Panc1 (cell line): ENCODE results near the gene RPL36AL. TPM values are rescaled to one million over a fixed set of nuclear protein-coding genes. Genes with fewer than 3 reads are reported as not detected.

ENCODE experiments used
- ATAC-seq: fragments of 200-7000 bp; cut with Tn5 transposase; 2 replicates; pipeline ENCODE4 v1.9.1; 2020; ENCODE audit warnings: mild to moderate bottlenecking, moderate library complexity
- BruUV-seq: library from RNA; stranded (reverse); fragments of 400-500 nt; replicated peaks from 2 replicates; lab custom pipeline; 2021; lab: Mats Ljungman, UMichigan
- CTCF ChIA-PET: fragments of 300-600 bp; sonication (Branson Sonifier 250); formaldehyde crosslinking; loops from one replicate; lab custom pipeline; 2022; ENCODE audit warnings: antibody characterized with exemption; lab: Charles Lee
- POLR2A ChIA-PET: fragments of 300-600 bp; sonication (Branson Sonifier 250); formaldehyde crosslinking; loops from one replicate; lab custom pipeline; 2022; ENCODE audit warnings: antibody characterized with exemption; lab: Charles Lee
- DNase-seq: peaks from one replicate; pipeline ENCODE4 v3.0.0-alpha.2; 2010; ENCODE audit warnings: low read depth, low spot score
- H3K27ac ChIP-seq: 2 replicates; pipeline ENCODE4 v1.5.1; 2011; ENCODE audit warnings: mild to moderate bottlenecking, low read length, inconsistent platforms
- H3K27me3 ChIP-seq: fragments of 200-500 bp; sonication (Bioruptor generic); 2 replicates; pipeline ENCODE4 v1.6.0; 2014; ENCODE audit warnings: low read length, inconsistent platforms; ENCODE audit not compliant: control insufficient read depth, insufficient read depth
- H3K36me3 ChIP-seq: fragments of 200-500 bp; sonication (Bioruptor generic); 2 replicates; pipeline ENCODE4 v1.5.1; 2014; ENCODE audit warnings: inconsistent platforms, mild to moderate bottlenecking, low read length, moderate library complexity; ENCODE audit not compliant: control insufficient read depth, insufficient read depth
- H3K4me1 ChIP-seq: 2 replicates; pipeline ENCODE4 v1.5.1; 2011; ENCODE audit warnings: inconsistent platforms, mild to moderate bottlenecking, low read length, moderate library complexity; ENCODE audit not compliant: control insufficient read depth, insufficient read depth
- H3K4me3 ChIP-seq, 2 experiments: 2 replicates each; pipeline ENCODE4 v1.5.1; 2011 to 2012; ENCODE audit warnings: low read depth in 2 of 2, low read length in 2 of 2, mild to moderate bottlenecking in 2 of 2, inconsistent platforms in 1 of 2, moderate library complexity in 1 of 2
- H3K9me3 ChIP-seq: fragments of 200-500 bp; sonication (Bioruptor generic); 2 replicates; pipeline ENCODE4 v1.5.1; 2014; ENCODE audit warnings: low read depth, mild to moderate bottlenecking, inconsistent platforms, low read length, moderate library complexity; ENCODE audit not compliant: control insufficient read depth, insufficient read depth
- CTCF ChIP-seq: fragments of 450-650 bp; IDR thresholded peaks from 2 replicates; pipeline ENCODE4 v1.5.1; 2017; ENCODE audit warnings: mild to moderate bottlenecking
- POLR2AphosphoS5 ChIP-seq: IDR thresholded peaks from 2 replicates; pipeline ENCODE4 v1.6.1; 2012; ENCODE audit warnings: mild to moderate bottlenecking, low read depth, low read length, moderate library complexity
- REST ChIP-seq, 2 experiments: IDR thresholded peaks; 2 replicates each; pipeline ENCODE4 v1.6.1; 2011 to 2012; ENCODE audit warnings: low read depth in 2 of 2, control low read depth in 1 of 2, low read length in 1 of 2, mild to moderate bottlenecking in 1 of 2, moderate library complexity in 1 of 2; ENCODE audit not compliant: insufficient read depth in 1 of 2
- SIN3A ChIP-seq: IDR thresholded peaks from 2 replicates; pipeline ENCODE4 v1.6.1; 2012; ENCODE audit warnings: low read depth, mild to moderate bottlenecking, low read length, moderate library complexity, borderline replicate concordance; ENCODE audit not compliant: insufficient read depth
- TCF7L2 ChIP-seq: IDR thresholded peaks from 2 replicates; pipeline ENCODE4 v1.6.1; 2011; ENCODE audit warnings: mild to moderate bottlenecking, low read depth, low read length, inconsistent platforms
- in situ Hi-C: cut with HindIII; loops from 2 replicates; pipeline ENCODE4 v1.10.0; 2016; ENCODE audit warnings: low sequenced_read_pairs, low pct_unique_long_range_greater_than_20kb
- intact Hi-C: fragments of 100-400 bp; cut with micrococcal nuclease; formaldehyde crosslinking; loops from one replicate; pipeline ENCODE4 v1.10.0; 2022; ENCODE audit not compliant: unreplicated experiment
- total RNA-seq: library from RNA; stranded (reverse); gene quantifications from one replicate; pipeline ENCODE4 v1.2.1, GENCODE V29; 2021; ENCODE audit not compliant: unreplicated experiment

Gene RPL36AL
- total RNA-seq, 1 experiment from 2014 or later, result 136 TPM

GRCh38 chr14:49612251-49612650 lies 8.2 kb downstream of the RPL36AL start:
- H3K4me3 ChIP-seq, result no peak overlapping the region
- H3K9me3 ChIP-seq, result no peaks in the 10 kb centered on the region
- no peak for ATAC-seq
- peaks cover 3% of the 10 kb centered on the region; the same call in 1 of the 2 replicates for H3K4me1 ChIP-seq
- in situ Hi-C loops (no loop called here), intact Hi-C loops (no loop called here)
- TF ChIP-seq REST (IDR thresholded peaks at IDR 0.05; ENCODE audit: insufficient read depth in 1 of 2, low read depth in 2 of 2, low read length in 1 of 2) (no peak), CTCF (no peak), SIN3A (no peak), POLR2AphosphoS5 (no peak), TCF7L2 (no peak)
- no peaks in the 10 kb centered on the region for H3K27me3 ChIP-seq
- H3K36me3 ChIP-seq, result peaks cover 3% of the 10 kb centered on the region; the same call in 1 of the 2 replicates
- no peak for DNase-seq
- no TSS peak for BruUV-seq
- no peak overlapping the region for H3K27ac ChIP-seq
- ChIA-PET POLR2A (no interaction called here), CTCF (no interaction called here)

- H3K36me3 ChIP-seq, result peaks cover 2% of the 10 kb centered on the region; the same call in 1 of the 2 replicates
- DNase-seq (no peak), ATAC-seq (no peak)
- no peaks in the 10 kb centered on the region for H3K9me3 ChIP-seq
- H3K4me3 ChIP-seq, result no peak overlapping the region
- intact Hi-C loops (no loop called here), in situ Hi-C loops (no loop called here)
- BruUV-seq, result no TSS peak
- H3K4me1 ChIP-seq, result no peaks in the 10 kb centered on the region; the same call in 1 of the 2 replicates
- no peak overlapping the region for H3K27ac ChIP-seq
- ChIA-PET CTCF (no interaction called here), POLR2A (no interaction called here)
- TF ChIP-seq TCF7L2 (no peak), CTCF (no peak)
- no peaks in the 10 kb centered on the region for H3K27me3 ChIP-seq
These were observed 12.8 kb downstream of the RPL36AL start for GRCh38 chr14:49607583-49607982.
